Astrocyte (in vitro differentiated cells and primary cell): ENCODE measurements around the gene CPT1A. TPM values are rescaled to one million over a fixed set of nuclear protein-coding genes. Genes with fewer than 3 reads are reported as not detected.

Source experiments
- DNase-seq: peaks from one replicate; pipeline ENCODE4 v3.0.0-alpha.2; 2010; ENCODE audit warnings: low read depth
- FAIRE-seq: peaks from 2 replicates; lab custom pipeline; 2011; peaks lifted over from hg19 to GRCh38; lab: Jason Lieb, UNC
- H2AFZ ChIP-seq: 2 replicates; pipeline ENCODE4 v1.6.0; 2012; ENCODE audit warnings: low read depth, low read length, inconsistent platforms
- H3K27ac ChIP-seq: 2 replicates; pipeline ENCODE4 v1.5.1; 2011; ENCODE audit warnings: low read depth, low read length, inconsistent platforms
- H3K27me3 ChIP-seq: 2 replicates; pipeline ENCODE4 v1.6.0; 2011; ENCODE audit warnings: low read length, inconsistent platforms; ENCODE audit not compliant: insufficient read depth
- H3K36me3 ChIP-seq: 2 replicates; pipeline ENCODE4 v1.5.1; 2011; ENCODE audit warnings: low read length, inconsistent platforms; ENCODE audit not compliant: insufficient read depth
- H3K4me1 ChIP-seq: 2 replicates; pipeline ENCODE4 v1.5.1; 2011; ENCODE audit warnings: low read length, inconsistent platforms; ENCODE audit not compliant: insufficient read depth
- H3K4me2 ChIP-seq: 2 replicates; pipeline ENCODE4 v1.6.0; 2012; ENCODE audit warnings: low read length, inconsistent platforms
- H3K4me3 ChIP-seq: 2 replicates; pipeline ENCODE4 v1.5.1; 2011; ENCODE audit warnings: low read depth, mild to moderate bottlenecking, low read length, inconsistent platforms; ENCODE audit not compliant: insufficient read depth
- H3K79me2 ChIP-seq: 2 replicates; pipeline ENCODE4 v1.6.0; 2012; ENCODE audit warnings: mild to moderate bottlenecking, low read length, inconsistent platforms; ENCODE audit not compliant: insufficient read depth
- H3K9ac ChIP-seq: 2 replicates; pipeline ENCODE4 v1.6.0; 2012; ENCODE audit warnings: mild to moderate bottlenecking, low read length, inconsistent platforms
- H3K9me3 ChIP-seq: 2 replicates; pipeline ENCODE4 v1.5.1; 2012; ENCODE audit warnings: low read depth, mild to moderate bottlenecking, low read length, inconsistent platforms; ENCODE audit not compliant: insufficient read depth
- H4K20me1 ChIP-seq: 2 replicates; pipeline ENCODE4 v1.6.0; 2012; ENCODE audit warnings: low read length, inconsistent platforms; ENCODE audit not compliant: insufficient read depth
- H3K27ac Mint-ChIP-seq: one replicate; pipeline ENCODE4 v1.8.0; 2021; ENCODE audit warnings: mild to moderate bottlenecking, mixed read lengths; ENCODE audit not compliant: unreplicated experiment
- H3K27me3 Mint-ChIP-seq: one replicate; pipeline ENCODE4 v1.8.0; 2021; ENCODE audit warnings: low read depth, mixed read lengths; ENCODE audit not compliant: unreplicated experiment
- H3K36me3 Mint-ChIP-seq: one replicate; pipeline ENCODE4 v1.8.0; 2021; ENCODE audit warnings: low read depth, mixed read lengths; ENCODE audit not compliant: unreplicated experiment
- H3K4me1 Mint-ChIP-seq: one replicate; pipeline ENCODE4 v1.8.0; 2021; ENCODE audit warnings: low read depth, mixed read lengths; ENCODE audit not compliant: unreplicated experiment
- H3K4me3 Mint-ChIP-seq: one replicate; pipeline ENCODE4 v1.8.0; 2021; ENCODE audit warnings: mild to moderate bottlenecking, moderate library complexity, mixed read lengths; ENCODE audit not compliant: unreplicated experiment
- H3K9me3 Mint-ChIP-seq: one replicate; pipeline ENCODE4 v1.8.0; 2021; ENCODE audit warnings: mild to moderate bottlenecking, mixed read lengths; ENCODE audit not compliant: unreplicated experiment
- EZH2 ChIP-seq: IDR thresholded peaks from 2 replicates; pipeline ENCODE4 v1.6.1; 2012; ENCODE audit warnings: mild to moderate bottlenecking, low read length, inconsistent platforms; ENCODE audit not compliant: insufficient read depth
- total RNA-seq: library from RNA; stranded (reverse); gene quantifications from 2 replicates; pipeline ENCODE4 v1.2.1, GENCODE V29; 2021
- TF ChIP-seq, protein P1 (sequence below): IDR thresholded peaks from 2 replicates; pipeline ENCODE4 v1.5.1; 2011; ENCODE audit warnings: low read depth, mild to moderate bottlenecking, inconsistent platforms, low read length, moderate library complexity; ENCODE audit not compliant: insufficient read depth

The CPT1A gene
- total RNA-seq, 1 donor from 2014 or later: 2.3 TPM

DNA sequence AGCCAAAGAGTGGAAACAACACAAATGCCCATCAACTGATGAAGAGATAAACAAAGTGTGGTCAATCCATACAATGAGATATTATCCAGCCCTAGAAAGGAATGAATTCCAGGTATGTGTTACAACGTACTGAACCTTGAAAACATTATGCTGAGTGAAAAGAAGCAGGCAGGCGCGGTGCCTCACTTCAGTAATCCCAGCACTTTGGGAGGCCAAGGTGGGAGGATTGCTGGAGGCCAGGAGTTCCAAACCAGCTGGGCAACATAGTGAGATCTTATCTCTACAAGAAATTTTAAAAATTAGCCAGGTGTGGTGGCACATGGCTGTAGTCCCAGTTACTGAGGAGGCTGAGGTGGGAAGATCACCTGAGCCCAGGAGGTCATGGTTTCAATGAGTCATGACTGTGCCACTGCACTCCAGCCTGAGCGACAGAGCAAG, 65.7 kb downstream of the CPT1A start:
- Mint-ChIP-seq H3K4me1 (no peaks in the 10 kb centered on the region), H3K4me3 (peak overlapping the region; percentile 50), H3K27ac (no peak overlapping the region), H3K36me3 (peaks cover 2% of the 10 kb centered on the region), H3K27me3 (peaks cover 42% of the 10 kb centered on the region), H3K9me3 (no peaks in the 10 kb centered on the region)
- H3K4me1 ChIP-seq: no peaks in the 10 kb centered on the region
- H3K9ac ChIP-seq: no peak overlapping the region
- H3K79me2 ChIP-seq: no peaks in the 10 kb centered on the region
- H3K4me3 ChIP-seq: no peak overlapping the region
- DNase-seq: no peak
- no peak overlapping the region for H3K4me2 ChIP-seq
- peaks cover 4% of the 10 kb centered on the region for H3K27me3 ChIP-seq
- H4K20me1 ChIP-seq: no peaks in the 10 kb centered on the region
- no peak overlapping the region for H2AFZ ChIP-seq
- H3K27ac ChIP-seq: no peak overlapping the region
- no peak for FAIRE-seq
- no peaks in the 10 kb centered on the region for H3K36me3 ChIP-seq
- H3K9me3 ChIP-seq: no peaks in the 10 kb centered on the region
- TF ChIP-seq, protein P1, sequence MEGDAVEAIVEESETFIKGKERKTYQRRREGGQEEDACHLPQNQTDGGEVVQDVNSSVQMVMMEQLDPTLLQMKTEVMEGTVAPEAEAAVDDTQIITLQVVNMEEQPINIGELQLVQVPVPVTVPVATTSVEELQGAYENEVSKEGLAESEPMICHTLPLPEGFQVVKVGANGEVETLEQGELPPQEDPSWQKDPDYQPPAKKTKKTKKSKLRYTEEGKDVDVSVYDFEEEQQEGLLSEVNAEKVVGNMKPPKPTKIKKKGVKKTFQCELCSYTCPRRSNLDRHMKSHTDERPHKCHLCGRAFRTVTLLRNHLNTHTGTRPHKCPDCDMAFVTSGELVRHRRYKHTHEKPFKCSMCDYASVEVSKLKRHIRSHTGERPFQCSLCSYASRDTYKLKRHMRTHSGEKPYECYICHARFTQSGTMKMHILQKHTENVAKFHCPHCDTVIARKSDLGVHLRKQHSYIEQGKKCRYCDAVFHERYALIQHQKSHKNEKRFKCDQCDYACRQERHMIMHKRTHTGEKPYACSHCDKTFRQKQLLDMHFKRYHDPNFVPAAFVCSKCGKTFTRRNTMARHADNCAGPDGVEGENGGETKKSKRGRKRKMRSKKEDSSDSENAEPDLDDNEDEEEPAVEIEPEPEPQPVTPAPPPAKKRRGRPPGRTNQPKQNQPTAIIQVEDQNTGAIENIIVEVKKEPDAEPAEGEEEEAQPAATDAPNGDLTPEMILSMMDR: no peak
- TF ChIP-seq EZH2: no peak

DNA sequence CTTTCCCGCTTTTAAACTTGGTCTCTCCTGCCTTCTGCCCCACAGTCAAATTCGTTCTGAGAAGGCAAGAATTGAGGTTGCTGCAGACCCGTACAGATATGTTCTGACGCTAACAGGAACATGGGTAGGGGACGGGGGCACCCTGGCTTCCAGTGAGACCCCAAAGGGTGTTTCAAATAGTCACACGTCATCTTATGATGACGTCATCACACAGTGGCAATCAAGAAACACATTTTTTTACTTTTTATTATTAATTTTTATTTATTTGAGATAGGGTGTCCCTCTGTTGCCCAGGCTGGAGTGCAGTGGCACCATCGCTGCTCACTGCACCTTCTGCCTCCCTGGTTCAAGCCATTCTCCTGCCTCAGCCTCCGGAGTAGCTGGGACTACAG, 67.5 kb downstream of the CPT1A start:
- Mint-ChIP-seq H3K9me3 (no peaks in the 10 kb centered on the region), H3K27me3 (peaks cover 53% of the 10 kb centered on the region), H3K27ac (no peak overlapping the region), H3K36me3 (peaks cover 2% of the 10 kb centered on the region), H3K4me1 (no peaks in the 10 kb centered on the region), H3K4me3 (no peak overlapping the region)
- FAIRE-seq (no peak), DNase-seq (no peak)
- H3K4me3 ChIP-seq: no peak overlapping the region
- H3K4me2 ChIP-seq: no peak overlapping the region
- H3K27me3 ChIP-seq: peaks cover 4% of the 10 kb centered on the region
- no peak overlapping the region for H3K9ac ChIP-seq
- H3K4me1 ChIP-seq: no peaks in the 10 kb centered on the region
- no peaks in the 10 kb centered on the region for H3K79me2 ChIP-seq
- H2AFZ ChIP-seq: no peak overlapping the region
- H3K9me3 ChIP-seq: no peaks in the 10 kb centered on the region
- H3K36me3 ChIP-seq: no peaks in the 10 kb centered on the region
- no peaks in the 10 kb centered on the region for H4K20me1 ChIP-seq
- no peak overlapping the region for H3K27ac ChIP-seq
- TF ChIP-seq, protein P1: no peak

DNA sequence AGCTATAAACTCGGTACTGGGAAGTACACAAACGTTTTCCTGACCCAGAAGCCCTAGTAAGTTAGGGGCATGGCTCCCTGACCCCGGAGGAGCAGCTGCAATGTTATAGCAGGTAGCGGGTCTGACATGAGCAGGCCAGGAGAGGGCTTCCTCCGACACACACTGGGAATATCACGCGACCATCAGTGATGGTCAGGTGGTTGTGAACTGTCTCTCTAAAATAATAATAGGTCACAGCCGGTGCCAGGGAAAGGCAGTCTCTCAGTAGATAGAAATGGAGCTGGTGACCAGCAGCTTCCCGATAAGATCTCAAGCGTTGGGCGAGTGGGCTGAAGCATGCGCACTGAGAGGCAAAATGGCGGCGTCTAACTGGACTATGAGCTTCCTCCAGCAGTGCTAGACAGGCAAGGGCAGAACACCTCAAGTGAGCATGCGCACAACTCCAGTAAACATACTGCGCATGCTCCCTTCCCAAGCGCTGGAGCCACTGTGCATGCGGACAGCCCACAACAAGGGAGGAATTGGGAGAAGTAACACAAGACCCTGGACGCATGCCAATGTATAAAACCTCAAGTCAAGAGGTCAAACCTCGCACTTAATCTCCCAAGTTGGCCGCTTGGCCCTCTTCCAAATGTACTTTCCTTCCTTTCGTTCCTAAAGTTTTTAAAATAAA, 68.1 kb downstream of the CPT1A start:
- TF ChIP-seq EZH2: no peak
- TF ChIP-seq, protein P1: no peak
- Histone ChIP-seq H4K20me1 (no peaks in the 10 kb centered on the region), H3K9me3 (no peaks in the 10 kb centered on the region), H3K79me2 (no peaks in the 10 kb centered on the region), H3K9ac (no peak overlapping the region), H2AFZ (no peak overlapping the region), H3K27ac (no peak overlapping the region), H3K4me1 (no peaks in the 10 kb centered on the region), H3K4me2 (no peak overlapping the region), H3K36me3 (no peaks in the 10 kb centered on the region), H3K4me3 (no peak overlapping the region), H3K27me3 (peaks cover 4% of the 10 kb centered on the region)
- Mint-ChIP-seq H3K36me3 (peaks cover 2% of the 10 kb centered on the region), H3K4me1 (no peaks in the 10 kb centered on the region), H3K27ac (no peak overlapping the region), H3K27me3 (peaks cover 53% of the 10 kb centered on the region), H3K4me3 (no peak overlapping the region), H3K9me3 (no peaks in the 10 kb centered on the region)
- no peak for FAIRE-seq
- peak; percentile 31 for DNase-seq
